AG10803 (cell line): ENCODE results near the gene PRKRIP1.

Experiments used
- DNase-seq: peaks from one replicate; pipeline ENCODE4 v3.0.0; 2010; ENCODE audit warnings: low read depth
- H3K4me3 ChIP-seq: 2 replicates; pipeline ENCODE4 v1.5.1; 2011; ENCODE audit warnings: mild to moderate bottlenecking, low read length, control low read depth
- TF ChIP-seq, protein P1 (sequence below): conservative IDR thresholded peaks from 2 replicates; pipeline ENCODE4 v1.5.1; 2011; ENCODE audit warnings: mild to moderate bottlenecking, low read length, control low read depth, inconsistent platforms

PRKRIP1 gene

DNA sequence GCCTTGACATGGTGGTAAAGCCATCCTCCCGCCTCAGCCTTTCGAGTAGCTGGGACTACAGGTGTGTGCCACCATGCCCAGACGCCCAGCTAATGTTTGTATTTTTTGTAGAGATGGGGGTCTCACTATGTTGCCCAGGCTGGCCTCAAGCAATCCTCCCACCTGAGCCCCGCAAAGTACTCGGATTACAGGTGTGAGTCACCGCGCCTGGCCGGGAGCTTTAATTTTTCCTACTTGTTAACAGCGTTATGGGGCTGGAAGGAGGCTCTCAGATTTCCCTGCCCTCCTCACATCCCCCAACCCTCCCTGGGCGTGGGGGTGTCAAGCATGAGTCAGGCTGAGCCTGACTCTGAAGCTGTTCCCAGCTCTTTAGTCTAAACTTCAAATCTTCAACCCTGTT lies 60.2 kb downstream of the PRKRIP1 start:
- H3K4me3 ChIP-seq: no peak overlapping the region
- TF ChIP-seq, protein P1, sequence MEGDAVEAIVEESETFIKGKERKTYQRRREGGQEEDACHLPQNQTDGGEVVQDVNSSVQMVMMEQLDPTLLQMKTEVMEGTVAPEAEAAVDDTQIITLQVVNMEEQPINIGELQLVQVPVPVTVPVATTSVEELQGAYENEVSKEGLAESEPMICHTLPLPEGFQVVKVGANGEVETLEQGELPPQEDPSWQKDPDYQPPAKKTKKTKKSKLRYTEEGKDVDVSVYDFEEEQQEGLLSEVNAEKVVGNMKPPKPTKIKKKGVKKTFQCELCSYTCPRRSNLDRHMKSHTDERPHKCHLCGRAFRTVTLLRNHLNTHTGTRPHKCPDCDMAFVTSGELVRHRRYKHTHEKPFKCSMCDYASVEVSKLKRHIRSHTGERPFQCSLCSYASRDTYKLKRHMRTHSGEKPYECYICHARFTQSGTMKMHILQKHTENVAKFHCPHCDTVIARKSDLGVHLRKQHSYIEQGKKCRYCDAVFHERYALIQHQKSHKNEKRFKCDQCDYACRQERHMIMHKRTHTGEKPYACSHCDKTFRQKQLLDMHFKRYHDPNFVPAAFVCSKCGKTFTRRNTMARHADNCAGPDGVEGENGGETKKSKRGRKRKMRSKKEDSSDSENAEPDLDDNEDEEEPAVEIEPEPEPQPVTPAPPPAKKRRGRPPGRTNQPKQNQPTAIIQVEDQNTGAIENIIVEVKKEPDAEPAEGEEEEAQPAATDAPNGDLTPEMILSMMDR: no peak
- no peak for DNase-seq

DNA sequence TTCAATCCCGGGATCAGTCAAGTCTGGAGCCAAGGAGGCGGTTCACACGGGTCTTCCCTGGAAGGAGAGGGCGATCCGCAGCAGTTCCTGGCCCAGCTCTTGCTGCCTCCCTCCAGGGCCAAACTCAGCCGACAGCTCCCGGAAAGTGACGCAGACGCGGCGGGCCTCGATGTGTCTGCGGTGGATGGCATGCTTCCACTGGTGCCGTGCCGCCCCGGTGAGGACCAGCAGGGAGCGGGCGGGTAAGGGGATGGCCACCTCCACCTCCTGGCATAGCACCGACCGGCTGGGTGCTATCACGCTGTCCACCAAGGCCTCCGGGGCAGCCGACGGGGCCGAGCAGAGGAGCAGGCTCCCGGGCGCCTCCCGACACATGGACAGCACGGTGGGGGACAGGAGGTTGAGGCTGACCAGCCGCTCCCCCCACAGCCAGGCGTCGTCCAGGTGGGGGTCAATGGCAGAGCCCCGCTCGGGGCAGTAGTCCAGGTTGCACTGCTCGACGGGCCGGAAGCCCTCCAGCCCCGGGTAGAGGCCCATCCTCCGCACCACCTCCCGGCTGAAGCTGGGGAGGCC lies 61.3 kb downstream of the PRKRIP1 start:
- DNase-seq: no peak
- TF ChIP-seq, protein P1: no peak
- H3K4me3 ChIP-seq: no peak overlapping the region

DNA sequence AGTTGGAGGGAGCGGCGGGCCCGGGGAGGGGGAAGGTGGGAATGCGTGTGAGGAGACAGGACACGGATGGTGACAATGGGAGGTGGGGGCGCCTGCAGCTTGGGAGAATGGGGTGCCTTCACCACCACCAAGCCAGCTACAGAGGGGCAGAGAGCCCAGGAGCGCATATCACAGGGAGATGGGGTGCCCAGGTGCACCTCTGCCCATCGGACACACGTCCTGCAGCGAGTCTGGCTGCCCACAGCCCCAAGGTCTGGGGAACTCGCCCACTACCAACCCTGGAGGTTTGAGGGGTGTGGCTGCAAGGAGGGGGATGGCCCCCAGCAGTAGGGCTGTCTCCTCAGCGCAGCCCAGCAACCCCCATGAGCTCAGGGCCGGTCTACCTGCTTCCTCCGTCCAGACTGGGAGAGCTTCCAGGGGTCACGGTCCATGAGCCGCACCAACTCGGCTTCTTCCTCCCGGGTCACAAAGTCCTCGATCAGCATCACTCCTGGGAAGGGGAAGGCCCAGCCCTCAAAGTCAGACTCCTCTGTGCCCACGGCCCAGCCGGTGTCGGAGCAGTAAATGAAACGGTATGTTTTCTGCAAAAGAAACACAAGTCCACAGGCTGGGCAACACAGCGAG lies 63.2 kb downstream of the PRKRIP1 start:
- DNase-seq: no peak
- TF ChIP-seq, protein P1: no peak
- H3K4me3 ChIP-seq: no peak overlapping the region

DNA sequence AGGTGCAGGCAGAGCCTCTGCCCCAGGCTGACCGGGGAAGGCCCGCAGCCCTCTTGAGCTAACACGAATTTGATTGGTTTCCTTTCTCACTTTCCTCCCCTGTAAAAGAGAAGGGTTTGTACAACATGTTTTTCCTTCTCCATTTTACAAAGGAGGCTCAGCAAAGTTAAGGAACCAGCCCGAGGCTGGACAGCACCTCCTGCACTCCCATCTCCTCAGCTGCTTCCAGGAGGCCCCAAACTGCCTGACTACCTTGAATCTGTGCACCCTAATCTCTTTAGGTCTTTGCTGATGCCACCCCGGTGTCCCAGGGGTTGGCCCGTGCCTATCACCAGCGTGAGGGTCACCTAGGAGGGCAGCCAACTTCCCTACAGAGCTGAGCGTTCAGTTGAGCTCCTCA lies 64.3 kb downstream of the PRKRIP1 start:
- TF ChIP-seq, protein P1: no peak
- DNase-seq: no peak
- H3K4me3 ChIP-seq: no peak overlapping the region

DNA sequence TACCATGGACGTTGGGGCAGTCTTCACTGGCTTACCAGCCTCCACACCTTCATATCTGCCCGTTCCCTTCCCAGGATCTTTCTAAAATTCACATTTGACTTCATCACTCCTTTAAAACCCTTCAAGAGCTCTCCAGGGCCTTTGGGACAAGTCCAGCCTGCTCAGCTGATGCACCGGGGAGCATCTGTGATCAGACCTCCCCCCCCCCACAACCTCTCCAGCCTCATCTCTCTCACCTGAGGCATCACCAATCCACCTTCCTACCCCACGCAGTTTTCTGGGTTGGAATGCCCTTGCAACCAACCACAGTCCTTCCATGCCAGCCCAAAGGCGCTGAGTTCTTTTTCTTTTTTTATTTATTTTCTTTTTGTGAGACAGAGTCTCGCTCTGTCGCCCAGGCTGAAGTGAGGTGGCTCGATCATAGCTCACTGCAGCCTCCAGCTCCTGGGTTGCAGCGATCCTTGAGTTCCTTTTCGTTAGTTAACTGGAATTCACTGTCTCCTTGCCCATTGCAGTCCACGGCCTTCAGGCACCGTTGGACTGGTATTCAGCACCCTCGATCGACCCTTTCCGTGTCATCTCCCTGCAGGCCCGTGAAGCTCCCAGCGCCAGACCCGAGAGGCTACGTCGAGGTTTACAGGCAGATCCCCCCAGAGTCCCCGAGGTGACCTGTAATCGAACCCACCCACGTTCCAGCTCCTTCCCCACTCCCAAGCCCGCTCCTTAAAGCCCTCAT lies 67.8 kb downstream of the PRKRIP1 start:
- TF ChIP-seq, protein P1: no peak
- peak; percentile 23 for DNase-seq
- peak overlapping the region; percentile 99 for H3K4me3 ChIP-seq

DNA sequence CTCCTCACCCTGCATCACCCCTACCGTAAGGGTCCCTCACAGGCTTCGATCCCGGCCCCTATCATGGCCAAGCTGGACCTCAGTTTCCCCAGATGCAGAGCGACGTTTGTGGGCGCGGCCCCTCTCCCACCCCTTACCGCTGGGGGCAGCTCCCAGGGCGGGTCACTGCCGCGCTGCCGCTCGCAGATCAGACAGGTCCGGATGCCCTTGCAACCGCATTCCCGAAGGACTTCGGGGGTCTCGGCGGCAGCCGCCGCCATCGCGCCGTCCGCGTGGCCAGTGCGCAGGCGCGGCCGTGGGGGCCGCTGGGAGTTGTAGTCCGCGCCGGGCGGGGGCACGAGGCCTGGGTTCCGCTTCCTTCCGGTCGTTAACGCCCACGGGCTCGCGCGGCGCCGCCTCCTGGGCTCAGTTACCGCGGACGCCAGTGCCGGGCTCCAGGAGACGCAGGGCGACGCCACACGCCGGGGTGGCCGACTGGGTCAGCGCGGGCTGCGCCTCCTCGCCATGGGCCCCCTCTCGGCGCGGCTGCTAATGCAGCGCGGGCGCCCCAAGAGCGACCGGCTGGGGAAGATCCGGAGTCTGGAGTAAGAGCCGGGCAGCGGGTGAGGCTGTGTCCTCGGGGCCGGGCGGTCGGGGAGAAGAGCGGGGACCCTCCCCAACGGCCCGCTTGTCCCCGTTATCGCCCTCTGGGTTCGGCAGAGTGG lies 68.6 kb downstream of the PRKRIP1 start, which contains the start of the genes ALKBH4 and LRWD1:
Gene ALKBH4 (minus strand): TSS at position 287 of the 704 bp plus-strand sequence. CDS start 27 bp downstream, at position 260.
Gene LRWD1 (plus strand): TSS at position 408 of the 704 bp plus-strand sequence. CDS start 97 bp downstream, at position 505.
- H3K4me3 ChIP-seq: peak within 1 kb of the TSS; percentile 99
- DNase-seq: peak; percentile 90
- TF ChIP-seq, protein P1: no peak
